Stimulated activated CD8-positive, alpha-beta memory T cell treated with anti-CD3 and anti-CD28 coated beads, Interleukin-4, amount 100 ng/mL, for 4 hours (primary cell): ENCODE results near the gene SPATA2L.
"Not testable (repeated sequence)": the region's sequence is repeated elsewhere in the genome, so short reads cannot be mapped to it uniquely, and the experiment has no call there.

Source experiments
- DNase-seq, 2 donors: peaks; one replicate each; pipeline ENCODE4 v3.0.0-alpha.2; 2020; ENCODE audit warnings: low read depth in 2 of 2, low spot score in 1 of 2

SPATA2L gene

GRCh38 chr16:89691231-89691985 is 10.1 kb downstream of the SPATA2L start:
- DNase-seq = no peak

GRCh38 chr16:89690392-89690901 is 11.1 kb downstream of the SPATA2L start:
- no peak for DNase-seq

- not testable (repeated sequence) for DNase-seq
Observed at GRCh38 chr16:89689621-89690020, 11.9 kb downstream of the SPATA2L start.

GRCh38 chr16:89689142-89689541 is 12.4 kb downstream of the SPATA2L start:
- DNase-seq = no peak

GRCh38 chr16:89688395-89688794 is 13.1 kb downstream of the SPATA2L start:
- DNase-seq = no peak

DNA sequence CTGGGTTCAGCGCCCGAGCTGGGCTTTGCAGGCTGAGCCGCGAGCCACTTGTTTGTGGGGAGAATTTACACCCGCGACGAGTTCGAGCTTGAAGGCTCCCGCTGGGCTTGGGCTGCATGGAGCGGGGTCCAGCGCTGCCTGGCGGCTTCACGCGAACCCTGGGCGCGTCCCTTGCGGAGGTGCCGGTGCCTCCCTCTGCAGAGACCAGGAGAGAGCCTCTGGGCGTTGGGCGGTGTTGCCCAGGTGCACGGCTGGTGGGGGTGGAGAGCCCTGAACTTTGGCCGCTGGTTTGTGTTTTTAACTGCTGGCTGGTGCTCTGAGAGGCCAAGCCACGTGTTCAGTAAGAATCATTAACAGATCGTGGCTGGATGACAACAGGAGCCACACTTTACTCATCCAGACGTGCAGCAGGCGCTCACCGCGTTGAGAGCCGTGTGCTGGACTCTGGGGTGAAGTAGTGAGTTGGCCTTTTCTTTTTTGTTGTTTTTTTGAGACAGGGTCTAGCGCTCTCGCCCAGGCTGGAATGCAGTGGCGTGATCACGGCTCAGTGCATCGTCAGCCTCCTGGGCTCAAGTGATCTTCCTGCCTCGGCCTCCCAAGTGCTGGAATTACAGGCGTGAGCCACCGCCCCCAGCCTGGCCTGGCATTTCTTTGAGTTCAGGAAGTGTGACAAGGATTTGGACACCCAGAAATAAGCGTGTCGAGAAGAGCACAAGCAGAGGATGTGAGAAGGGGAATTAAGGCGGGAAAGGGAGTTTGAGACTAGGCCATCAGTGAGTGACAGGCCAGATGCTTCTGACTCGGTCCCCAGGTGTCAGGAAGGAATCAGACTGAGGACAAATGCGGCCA is 14.2 kb downstream of the SPATA2L start:
- DNase-seq = no peak

DNA sequence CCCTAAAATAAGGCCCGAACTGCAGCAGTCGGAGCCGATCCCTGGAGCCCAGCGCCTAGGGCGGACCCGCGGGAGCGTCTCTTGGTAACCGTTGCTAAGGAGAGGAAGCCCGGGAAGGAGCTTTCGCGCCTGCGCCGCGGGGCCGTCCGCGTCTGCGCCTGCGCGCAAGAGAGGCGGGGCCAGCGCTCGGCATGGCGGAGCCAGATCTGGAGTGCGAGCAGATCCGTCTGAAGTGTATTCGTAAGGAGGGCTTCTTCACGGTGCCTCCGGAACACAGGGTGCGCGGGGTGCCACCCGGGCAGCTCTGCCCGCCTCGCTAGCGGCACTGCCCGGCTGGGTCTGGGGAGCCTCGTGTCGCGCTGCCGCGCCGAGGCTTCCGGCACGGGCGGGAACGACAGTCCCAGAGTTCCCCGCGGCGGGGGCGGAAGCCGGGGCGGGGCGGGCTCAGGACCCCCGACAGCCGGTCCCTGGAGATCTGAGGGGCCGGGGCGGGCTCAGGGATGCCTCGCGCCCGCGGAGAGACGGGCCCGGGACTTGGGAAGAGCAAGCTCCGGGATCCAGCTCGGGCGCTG is 14.9 kb downstream of the SPATA2L start, which contains the start of gene CDK10:
TSS of gene CDK10 (plus strand) at position 170 of the 572 bp plus-strand sequence. CDS start at position 192, 22 bp downstream.
- peak; percentile 72 to 80 for DNase-seq

DNA sequence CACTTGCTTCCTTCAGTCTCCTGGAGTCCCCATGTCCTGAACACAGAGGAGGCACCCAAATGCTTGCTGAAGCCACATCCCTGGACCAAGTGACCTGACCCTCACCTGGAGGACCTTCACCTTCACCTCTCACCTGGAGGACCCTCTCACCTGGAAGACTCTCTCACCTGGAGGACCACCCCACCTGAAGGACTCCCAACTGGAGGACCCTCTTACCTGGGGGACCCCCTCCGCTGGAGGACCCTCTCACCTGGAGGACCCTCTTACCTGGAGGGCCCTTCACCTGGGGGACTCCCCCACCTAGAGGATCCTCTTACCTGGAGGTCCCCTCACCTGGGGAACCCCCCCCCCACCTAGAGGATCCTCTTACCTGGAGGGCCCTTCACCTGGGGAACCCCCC is 15.6 kb downstream of the SPATA2L start:
- no peak for DNase-seq

GRCh38 chr16:89678258-89678657 is 23.2 kb downstream of the SPATA2L start:
- no peak for DNase-seq

DNA sequence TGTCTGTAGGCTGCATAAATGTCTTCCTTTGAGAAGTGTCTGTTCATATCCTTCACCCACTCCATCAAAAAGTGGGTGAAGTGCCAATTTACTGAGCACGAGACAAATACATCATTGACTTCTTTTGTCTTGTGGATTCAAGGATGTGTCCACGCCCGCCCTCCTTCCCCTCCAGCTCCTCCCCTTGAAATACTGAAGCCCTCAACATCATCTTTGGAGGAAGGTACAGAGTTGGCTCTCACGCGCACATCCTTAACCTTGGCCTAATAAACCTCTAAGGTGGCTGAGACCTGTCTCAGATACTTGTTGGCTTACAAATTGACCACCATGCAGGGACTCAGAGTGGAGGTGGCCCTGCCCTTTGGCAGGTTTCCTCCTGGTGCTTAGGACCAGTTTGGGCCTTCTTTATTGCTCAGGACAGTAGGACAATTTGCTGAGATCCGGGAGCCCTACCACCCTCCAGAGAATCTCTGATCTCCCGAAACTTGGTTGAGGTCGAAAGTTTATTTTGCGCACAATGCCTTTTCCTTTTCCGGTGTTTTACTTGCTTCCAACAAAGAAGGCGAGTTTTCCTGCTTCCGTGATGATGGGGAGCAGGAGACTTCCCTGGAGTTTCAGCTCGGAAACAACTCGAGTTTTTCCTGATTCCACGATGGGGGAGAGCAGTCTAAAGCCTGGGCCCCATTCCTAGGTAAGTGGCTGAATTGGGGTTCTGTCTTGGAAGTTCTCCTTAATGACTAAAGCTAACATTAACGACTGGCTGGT is 29.1 kb downstream of the SPATA2L start:
- DNase-seq = no peak

DNA sequence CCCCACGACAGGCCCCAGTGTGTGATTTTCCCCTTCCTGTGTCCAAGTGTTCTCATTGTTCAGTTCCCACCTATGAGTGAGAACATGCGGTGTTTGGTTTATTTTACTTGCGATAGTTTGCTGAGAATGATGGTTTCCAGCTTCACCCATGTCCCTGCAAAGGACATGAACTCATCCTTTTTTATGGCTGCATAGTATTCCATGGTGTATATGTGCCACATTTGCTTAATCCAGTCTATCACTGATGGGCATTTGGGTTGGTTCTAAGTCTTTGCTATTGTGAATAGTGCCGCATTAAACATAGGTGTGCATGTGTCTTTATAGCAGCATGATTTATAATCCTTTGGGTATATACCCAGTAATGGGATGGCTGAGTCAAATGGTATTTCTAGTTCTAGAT is 29.9 kb downstream of the SPATA2L start:
- not testable (repeated sequence) for DNase-seq

DNA sequence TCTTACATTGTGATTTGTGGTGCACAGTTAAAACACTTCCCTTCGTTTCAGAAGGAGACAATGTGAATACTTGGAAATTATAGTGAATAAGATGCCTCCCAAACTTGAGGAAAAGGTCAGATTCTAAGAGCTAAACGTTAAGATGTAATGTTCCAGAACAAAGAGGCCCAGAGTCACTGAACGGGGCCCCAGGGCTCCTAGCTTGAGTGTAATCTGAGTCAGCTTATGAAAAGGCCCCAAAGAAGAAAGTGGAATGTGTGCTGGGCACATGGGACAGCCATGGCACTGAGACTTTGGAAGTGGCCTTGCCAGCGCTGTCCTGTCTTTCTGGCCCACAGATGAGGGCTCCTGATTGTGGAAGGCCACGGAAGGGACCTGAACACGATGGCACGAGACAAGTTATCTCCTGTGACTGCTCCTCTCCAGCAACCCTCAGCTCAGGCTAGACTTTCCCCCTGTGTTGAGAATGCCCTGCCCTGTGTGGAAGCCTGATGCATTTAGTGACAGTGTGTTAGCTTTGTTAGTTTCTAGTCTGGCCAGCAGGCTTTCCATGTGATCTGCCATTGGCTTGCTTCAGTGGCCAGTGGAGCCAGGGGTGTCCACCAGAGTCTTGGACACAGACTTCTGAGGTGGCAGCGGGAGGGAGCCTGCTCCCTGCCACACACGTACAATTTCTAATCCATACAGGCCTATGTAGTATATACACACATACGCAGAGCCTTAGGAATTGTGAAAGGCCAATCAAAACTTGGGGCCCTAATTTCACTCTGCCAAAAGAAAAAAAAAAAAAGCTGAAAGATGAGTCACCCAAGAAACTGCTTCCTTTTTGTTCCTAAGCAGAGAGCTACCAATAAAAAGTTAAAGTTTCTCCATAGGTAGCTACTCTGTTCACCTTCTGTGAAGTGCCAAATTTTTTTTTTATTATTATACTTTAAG is 30.7 kb downstream of the SPATA2L start:
- no peak for DNase-seq

DNA sequence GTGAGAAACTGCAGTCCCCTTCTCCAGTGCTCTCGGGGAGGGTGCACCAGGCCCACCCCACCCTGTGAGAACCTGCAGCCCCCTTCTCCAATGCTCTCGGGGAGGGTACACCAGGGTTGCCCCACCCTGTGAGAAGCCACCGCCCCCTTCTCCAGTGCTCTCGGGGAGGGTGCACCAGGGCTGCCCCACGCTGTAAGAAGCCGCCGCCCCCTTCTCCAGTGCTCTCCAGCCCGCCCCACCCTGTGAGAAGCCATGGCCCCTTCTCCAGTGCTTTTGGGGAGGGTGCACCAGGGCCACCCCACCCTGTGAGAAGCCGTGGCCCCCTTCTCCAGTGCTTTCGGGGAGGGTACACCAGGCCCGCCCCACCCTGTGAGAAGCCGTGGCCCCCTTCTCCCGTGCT is 31.8 kb downstream of the SPATA2L start:
- DNase-seq = no peak

DNA sequence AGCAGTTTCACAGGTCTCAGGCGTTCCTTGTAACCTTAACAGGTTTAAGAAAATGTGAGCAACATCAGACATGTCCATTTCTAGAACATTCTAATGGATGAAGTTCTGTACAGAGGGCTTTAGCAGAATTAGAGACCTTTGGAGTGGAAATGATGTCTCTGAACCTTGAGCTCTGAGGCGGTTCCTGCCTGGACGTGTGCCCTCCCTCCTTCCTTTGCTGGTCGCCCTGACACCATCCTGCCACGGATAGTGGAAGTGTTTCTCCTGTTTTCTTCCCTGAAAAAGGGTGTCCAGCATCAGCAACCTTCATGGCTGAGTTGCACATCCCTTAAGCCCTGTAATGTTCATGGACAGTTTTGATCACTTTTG is 32.7 kb downstream of the SPATA2L start:
- DNase-seq = no peak

- DNase-seq = no peak
Observed at GRCh38 chr16:89667633-89668032, 33.9 kb downstream of the SPATA2L start.

DNA sequence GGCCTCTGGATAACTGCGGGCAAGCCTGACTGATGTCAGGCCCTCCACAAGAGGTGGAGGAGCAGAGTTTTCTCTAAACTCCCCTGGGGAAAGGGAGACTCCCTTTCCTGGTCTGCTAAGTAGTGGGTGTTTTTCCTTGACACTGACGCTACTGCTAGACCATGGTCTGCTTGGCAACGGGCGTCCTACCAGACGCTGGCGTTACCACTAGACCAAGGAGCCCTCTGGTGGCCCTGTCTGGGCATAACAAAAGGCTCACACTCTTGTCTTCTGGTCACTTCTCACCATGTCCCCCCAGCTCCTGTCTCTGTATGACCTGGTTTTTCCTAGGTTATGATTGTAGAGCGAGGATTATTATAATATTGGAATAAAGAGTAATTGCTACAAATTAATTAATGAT is 34.5 kb downstream of the SPATA2L start:
- not testable (repeated sequence) for DNase-seq

DNA sequence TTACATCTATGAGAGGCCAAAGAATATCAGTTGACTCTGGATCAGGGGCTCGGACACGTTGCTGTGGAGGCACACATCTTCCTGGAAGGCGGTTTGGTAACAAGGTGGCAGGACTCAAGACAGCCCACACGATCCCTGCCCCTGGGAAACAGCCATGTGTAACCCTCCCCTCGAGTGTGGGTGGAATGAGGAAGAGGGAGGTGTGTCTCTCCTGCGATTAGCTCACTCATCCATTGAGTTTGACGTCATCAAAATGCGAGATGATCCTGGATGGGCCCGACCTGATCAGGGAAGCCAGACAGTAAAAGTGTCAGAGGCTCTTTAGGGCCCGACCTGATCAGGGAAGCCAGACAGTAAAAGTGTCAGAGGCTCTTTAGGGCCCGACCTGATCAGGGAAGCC is 37.3 kb downstream of the SPATA2L start:
- not testable (repeated sequence) for DNase-seq

DNA sequence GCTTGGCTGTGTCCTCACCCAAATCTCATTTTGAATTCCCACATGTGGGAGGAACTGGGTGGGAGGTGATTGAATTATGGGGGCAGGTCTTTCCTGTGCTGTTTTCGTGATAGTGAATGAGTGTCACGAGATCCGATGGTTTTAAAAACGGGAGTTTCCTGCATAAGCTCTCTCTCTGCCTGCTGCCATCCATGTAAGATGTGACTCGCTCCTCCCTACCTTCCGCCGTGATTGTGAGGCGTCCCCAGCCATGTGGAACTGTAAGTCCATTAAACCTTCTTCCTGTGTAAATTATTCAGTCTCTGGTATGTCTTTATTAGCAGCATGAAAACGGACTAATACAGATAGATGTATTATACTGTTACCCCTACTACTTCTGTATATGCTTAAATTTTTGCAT is 40.3 kb downstream of the SPATA2L start:
- DNase-seq = no peak

DNA sequence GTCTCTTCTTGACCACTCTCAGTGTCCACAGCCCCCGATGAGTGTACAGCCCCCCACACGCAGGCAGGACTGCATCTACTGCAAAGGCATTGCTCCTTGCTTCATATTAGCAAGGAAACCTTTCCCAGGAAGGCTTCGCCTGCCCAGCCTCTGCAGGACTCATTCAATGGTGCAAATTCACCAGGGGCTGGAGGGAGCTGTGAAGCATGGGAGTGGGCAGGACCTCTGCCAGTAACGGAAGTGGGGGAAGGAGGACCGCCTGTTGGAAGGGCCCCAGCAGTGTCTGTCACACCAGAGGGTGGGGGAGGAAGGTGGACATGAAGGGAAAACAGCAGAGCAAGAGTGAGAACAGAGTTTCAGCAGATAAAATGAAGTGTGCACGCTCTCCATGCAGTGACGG is 41.4 kb downstream of the SPATA2L start:
- no peak for DNase-seq
